Natural killer cell (primary cell): ENCODE data around the gene MCHR1. TPM values are rescaled to one million over a fixed set of nuclear protein-coding genes. Genes with fewer than 3 reads are reported as not detected.
A peak's percentile ranks its signal among the peaks of the same experiment; 100 is the strongest.

Experiments used
- ATAC-seq, 3 donors: fragments of 150-1000 bp in 2 of 3; fragments of 200-7000 bp in 1 of 3; cut with Tn5 transposase; 1 replicate in 1 of 3; 2 replicates in 2 of 3; pipeline ENCODE4 v1.10.0; 2021; ENCODE audit warnings: mild to moderate bottlenecking in 2 of 3, moderate library complexity in 2 of 3
- DNase-seq, 2 donors: peaks; one replicate each; pipeline versions ENCODE4 v3.0.0 to v3.0.0-alpha.2; 2013 to 2021; ENCODE audit warnings: mixed read lengths in 1 of 2
- H3K27ac ChIP-seq: one replicate; pipeline ENCODE4 v1.5.1; 2013; ENCODE audit warnings: mild to moderate bottlenecking, low read length
- H3K27me3 ChIP-seq: one replicate; pipeline ENCODE4 v1.6.1; 2013; ENCODE audit warnings: low read length; ENCODE audit not compliant: control insufficient read depth, insufficient read depth
- H3K36me3 ChIP-seq: one replicate; pipeline ENCODE4 v1.6.1; 2013; ENCODE audit warnings: low read length; ENCODE audit not compliant: control insufficient read depth, insufficient read depth
- H3K4me1 ChIP-seq: one replicate; pipeline ENCODE4 v1.6.1; 2013; ENCODE audit warnings: low read length; ENCODE audit not compliant: control insufficient read depth, insufficient read depth
- H3K4me3 ChIP-seq: one replicate; pipeline ENCODE4 v1.5.1; 2013; ENCODE audit warnings: low read length
- H3K9me3 ChIP-seq: one replicate; pipeline ENCODE4 v1.6.1; 2013; ENCODE audit warnings: low read length; ENCODE audit not compliant: control insufficient read depth, insufficient read depth
- H3K27ac Mint-ChIP-seq, 2 donors: one replicate each; pipeline ENCODE4 v1.8.0; 2022; ENCODE audit warnings: mild to moderate bottlenecking in 2 of 2, mixed read lengths in 2 of 2, moderate library complexity in 1 of 2
- H3K27me3 Mint-ChIP-seq, 2 donors: one replicate each; pipeline ENCODE4 v1.8.0; 2022; ENCODE audit warnings: low read depth in 2 of 2, mixed read lengths in 2 of 2
- H3K36me3 Mint-ChIP-seq: one replicate; pipeline ENCODE4 v1.8.0; 2022; ENCODE audit warnings: mixed read lengths
- H3K4me1 Mint-ChIP-seq, 2 donors: one replicate each; pipeline ENCODE4 v1.8.0; 2022; ENCODE audit warnings: mixed read lengths in 2 of 2
- H3K4me3 Mint-ChIP-seq: one replicate; pipeline ENCODE4 v1.8.0; 2022; ENCODE audit warnings: mild to moderate bottlenecking, moderate library complexity, mixed read lengths
- H3K9me3 Mint-ChIP-seq, 2 donors: one replicate each; pipeline ENCODE4 v1.8.0; 2022; ENCODE audit warnings: mixed read lengths in 2 of 2
- CTCF ChIP-seq: fragments of 200-600 bp; IDR thresholded peaks from one replicate; pipeline ENCODE4 v1.8.0; 2022; ENCODE audit warnings: antibody characterized with exemption
- WGBS: methylation state at CpG from one replicate; pipeline ENCODE4 v1.1.7; 2013; ENCODE audit warnings: missing lambda C conversion rate; ENCODE audit not compliant: insufficient coverage; 5-methylcytosine and 5-hydroxymethylcytosine counted together
- intact Hi-C: fragments of 100-400 bp; cut with micrococcal nuclease; formaldehyde crosslinking; loops from one replicate; pipeline ENCODE4 v1.14.2; 2022
- total RNA-seq, 4 donors: library from RNA; stranded (reverse); fragments of 120-200 nt in 1 of 4; gene quantifications; one replicate each; pipeline versions ENCODE4 v1.2.3 to v1.2.4, GENCODE V29; 2013 to 2022

Gene MCHR1
- total RNA-seq, result not detected
- total RNA-seq (2013), result not detected

- no peak for DNase-seq
- no peak for TF ChIP-seq CTCF
- intact Hi-C loops, result no loop called here
- 28% methylated on average over 21 of the region's 21 CpGs for WGBS
- Histone ChIP-seq H3K9me3 (no peaks in the 10 kb centered on the region), H3K27me3 (peaks cover 6% of the 10 kb centered on the region), H3K36me3 (no peaks in the 10 kb centered on the region), H3K4me1 (peaks cover 5% of the 10 kb centered on the region), H3K27ac (no peak within 1 kb of the TSS), H3K4me3 (no peak within 1 kb of the TSS)
- Mint-ChIP-seq H3K36me3 (no peaks in the 10 kb centered on the region), H3K27me3 (peaks cover 21 to 22% of the 10 kb centered on the region in 2 donors), H3K4me1 (peaks cover 5 to 7% of the 10 kb centered on the region in 2 donors), H3K27ac (no peak within 1 kb of the TSS), H3K9me3 (no peaks in the 10 kb centered on the region), H3K4me3 (no peak within 1 kb of the TSS)
- ATAC-seq, result no peak
These were observed at the start of gene MCHR1 for GRCh38 chr22:40679249-40679963. Gene MCHR1, plus strand, starts transcription at chr22:40679484. Its CDS starts 169 bp downstream, at chr22:40679653.

- H3K4me3 ChIP-seq, result no peak overlapping the region
- intact Hi-C loops, result no loop called here
- no peak overlapping the region for H3K4me3 Mint-ChIP-seq
- DNase-seq (no peak), ATAC-seq (no peak)
- peak overlapping the region in 1 of 2 donors; percentile 60 for H3K27ac Mint-ChIP-seq
- WGBS, result 96% methylated on average over 2 of the region's 2 CpGs
- no peaks in the 10 kb centered on the region for H3K9me3 Mint-ChIP-seq
- H3K27me3 ChIP-seq, result no peaks in the 10 kb centered on the region
- H3K27ac ChIP-seq, result no peak overlapping the region
- no peak for TF ChIP-seq CTCF
- H3K36me3 Mint-ChIP-seq, result no peaks in the 10 kb centered on the region
- no peaks in the 10 kb centered on the region for H3K9me3 ChIP-seq
- H3K36me3 ChIP-seq, result no peaks in the 10 kb centered on the region
- peaks cover 15% of the 10 kb centered on the region for H3K4me1 ChIP-seq
- peaks cover 60 to 65% of the 10 kb centered on the region in 2 donors for H3K4me1 Mint-ChIP-seq
- no peaks in the 10 kb centered on the region for H3K27me3 Mint-ChIP-seq
These were observed 47.4 kb upstream of the MCHR1 start for GRCh38 chr22:40631925-40632324.

GRCh38 chr22:40633036-40633435, 46.2 kb upstream of the MCHR1 start:
- intact Hi-C loops, result no loop called here
- 100% methylated on average over 2 of the region's 3 CpGs for WGBS
- Mint-ChIP-seq H3K36me3 (no peaks in the 10 kb centered on the region), H3K27ac (no peak overlapping the region), H3K27me3 (no peaks in the 10 kb centered on the region), H3K9me3 (no peaks in the 10 kb centered on the region), H3K4me1 (peaks cover 55 to 64% of the 10 kb centered on the region in 2 donors), H3K4me3 (no peak overlapping the region)
- no peak for TF ChIP-seq CTCF
- H3K27me3 ChIP-seq, result no peaks in the 10 kb centered on the region
- no peaks in the 10 kb centered on the region for H3K36me3 ChIP-seq
- DNase-seq, result no peak
- H3K4me1 ChIP-seq, result peaks cover 24% of the 10 kb centered on the region
- H3K9me3 ChIP-seq, result no peaks in the 10 kb centered on the region
- no peak for ATAC-seq
- no peak overlapping the region for H3K27ac ChIP-seq
- no peak overlapping the region for H3K4me3 ChIP-seq
